GM10847 (cell line): Measurements from ENCODE around the gene PCED1B.

Source experiments
- POLR2A ChIP-seq: IDR thresholded peaks from 2 replicates; pipeline ENCODE4 v1.6.1; 2011; ENCODE audit not compliant: insufficient read length; ENCODE audit errors: extremely low read depth

The PCED1B gene

DNA sequence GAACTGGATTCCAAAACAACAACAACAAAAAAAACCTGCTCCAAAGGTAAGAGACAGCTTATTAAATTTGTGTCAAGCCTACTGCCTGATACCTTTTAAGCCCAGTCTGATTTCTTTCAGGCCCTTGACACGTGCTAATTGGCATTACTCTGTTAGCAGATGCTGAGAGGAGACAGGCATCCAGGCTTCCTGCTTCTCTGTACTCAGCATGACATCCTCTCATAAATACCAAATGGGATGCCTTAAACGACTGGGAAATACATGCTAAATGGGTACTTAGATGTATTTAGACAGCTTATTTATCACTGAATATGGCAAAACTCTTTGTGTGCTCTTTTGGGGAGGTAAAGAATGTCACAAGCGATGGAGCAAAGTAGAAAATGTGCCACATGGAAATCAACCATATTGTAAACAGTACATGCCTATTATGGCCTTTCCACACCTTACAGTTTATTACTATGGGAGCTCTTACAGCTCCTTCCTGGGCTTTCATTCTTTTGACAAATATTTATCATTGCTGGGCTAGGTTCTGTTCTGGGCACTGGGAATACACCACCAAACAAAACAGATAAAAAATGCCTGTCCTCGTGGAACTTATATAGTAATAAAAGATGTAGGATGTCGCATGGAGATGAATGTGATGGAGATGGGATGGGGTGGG is 11.5 kb upstream of the PCED1B start:
- TF ChIP-seq POLR2A = no peak

DNA sequence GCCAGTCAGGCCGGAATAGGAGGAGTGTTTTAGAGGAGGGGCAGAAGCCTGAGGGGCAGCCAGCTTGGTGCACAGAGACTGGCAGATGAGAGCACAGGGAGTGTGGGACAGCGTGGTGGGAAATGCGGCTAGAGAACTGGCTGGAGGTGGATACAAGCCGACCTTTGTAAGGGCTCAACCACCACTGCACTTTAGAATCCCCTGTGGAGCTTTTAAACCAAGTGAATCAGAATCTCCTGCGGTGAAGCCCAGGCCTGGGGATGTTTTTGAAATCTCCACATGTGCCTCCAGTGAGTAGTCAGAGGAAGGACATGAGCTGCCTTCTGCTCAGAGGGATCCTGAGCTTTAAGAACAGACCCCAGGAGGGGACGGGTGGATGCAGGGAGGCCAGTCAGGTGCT is 10.9 kb upstream of the PCED1B start:
- no peak for TF ChIP-seq POLR2A

DNA sequence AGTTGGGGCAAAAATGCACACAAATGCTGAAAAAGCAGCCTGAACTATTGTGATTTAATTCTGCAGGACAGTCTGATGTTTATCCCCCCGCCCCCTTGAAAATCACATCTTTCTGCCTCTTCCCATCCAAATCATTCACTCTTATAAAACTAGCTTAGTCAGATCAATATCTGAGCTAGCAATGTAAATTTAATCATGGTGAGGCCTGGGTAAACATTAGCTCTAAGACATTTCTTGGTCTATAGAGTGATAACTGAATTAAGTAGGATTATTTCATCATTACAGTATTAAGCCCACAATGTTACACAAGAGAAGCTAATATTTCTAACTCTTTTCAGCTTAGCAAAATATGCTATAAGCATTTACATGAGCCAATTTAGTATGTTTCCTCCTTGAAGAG is 9.1 kb upstream of the PCED1B start:
- TF ChIP-seq POLR2A = no peak

DNA sequence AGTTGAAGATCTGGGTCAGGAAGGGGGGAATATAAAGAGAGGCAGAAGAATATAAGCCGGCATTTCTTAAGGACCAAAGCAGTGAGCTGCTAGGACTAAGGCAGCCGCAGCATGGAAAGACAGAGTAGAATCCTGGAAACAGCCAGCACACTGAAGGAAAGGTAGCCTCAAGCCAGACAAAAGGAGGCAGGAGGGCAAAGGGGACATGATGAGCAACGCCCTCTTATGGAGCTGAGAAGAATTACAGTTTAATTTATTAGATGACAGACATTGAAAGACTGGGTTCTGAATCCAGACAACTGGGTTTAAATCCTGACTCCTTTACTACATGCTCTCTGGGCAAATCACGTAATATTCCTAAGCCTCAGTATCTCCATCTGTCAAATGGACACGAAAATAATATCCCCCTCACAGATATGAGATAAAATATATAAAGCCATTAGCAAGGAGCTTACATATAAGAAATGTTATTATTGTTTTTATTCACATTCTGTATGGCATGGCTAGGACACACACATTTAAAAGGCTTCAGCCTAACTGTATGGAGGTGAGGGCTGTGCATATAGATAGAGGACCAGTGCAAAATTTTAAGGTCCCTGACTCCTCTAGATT is 8.1 kb upstream of the PCED1B start:
- no peak for TF ChIP-seq POLR2A

DNA sequence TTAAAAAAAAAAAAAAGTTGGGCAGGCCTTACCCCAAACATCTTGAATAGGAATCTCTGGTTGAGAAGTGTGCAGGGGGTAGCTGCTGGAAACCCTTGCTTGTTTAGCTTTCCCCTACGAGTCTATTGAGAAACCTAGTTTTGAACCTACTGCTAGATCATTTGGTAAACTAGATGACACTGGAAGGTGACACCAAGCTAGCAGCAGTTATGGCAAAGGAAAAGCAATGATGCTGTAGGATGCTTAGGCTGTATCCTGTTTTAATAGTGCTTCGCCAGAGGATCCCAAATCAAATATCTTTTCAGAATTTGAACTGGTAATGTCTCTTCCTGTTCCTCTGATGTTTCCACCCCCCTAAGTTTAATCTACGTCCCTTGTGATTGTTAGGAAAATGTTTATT is 5.5 kb upstream of the PCED1B start:
- TF ChIP-seq POLR2A = no peak

DNA sequence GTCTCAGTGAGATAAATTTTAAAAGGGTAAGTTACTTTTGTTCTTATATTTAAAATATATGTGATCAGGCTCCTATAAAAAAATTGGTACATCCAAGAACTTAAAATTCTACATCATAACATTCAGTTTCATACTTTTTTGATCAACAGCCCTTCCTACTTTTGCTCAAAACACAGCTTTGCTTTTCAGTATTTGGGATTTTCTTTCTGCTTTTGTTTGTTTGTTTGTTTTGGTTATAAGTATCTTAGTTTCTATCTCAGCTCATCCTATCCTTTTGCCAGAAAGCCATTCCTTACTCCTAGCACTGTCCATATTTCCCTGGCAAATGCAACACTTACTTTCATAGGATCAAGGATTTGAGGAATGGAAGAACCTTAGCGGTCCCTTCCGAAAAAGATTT is 4.7 kb upstream of the PCED1B start:
- no peak for TF ChIP-seq POLR2A

GRCh38 chr12:47075192-47076084 is 4.0 kb upstream of the PCED1B start:
- no peak for TF ChIP-seq POLR2A

- TF ChIP-seq POLR2A = no peak
These were observed 2.0 kb upstream of the PCED1B start for GRCh38 chr12:47077206-47078085.

GRCh38 chr12:47078086-47078395 is 1.4 kb upstream of the PCED1B start:
- TF ChIP-seq POLR2A = no peak

DNA sequence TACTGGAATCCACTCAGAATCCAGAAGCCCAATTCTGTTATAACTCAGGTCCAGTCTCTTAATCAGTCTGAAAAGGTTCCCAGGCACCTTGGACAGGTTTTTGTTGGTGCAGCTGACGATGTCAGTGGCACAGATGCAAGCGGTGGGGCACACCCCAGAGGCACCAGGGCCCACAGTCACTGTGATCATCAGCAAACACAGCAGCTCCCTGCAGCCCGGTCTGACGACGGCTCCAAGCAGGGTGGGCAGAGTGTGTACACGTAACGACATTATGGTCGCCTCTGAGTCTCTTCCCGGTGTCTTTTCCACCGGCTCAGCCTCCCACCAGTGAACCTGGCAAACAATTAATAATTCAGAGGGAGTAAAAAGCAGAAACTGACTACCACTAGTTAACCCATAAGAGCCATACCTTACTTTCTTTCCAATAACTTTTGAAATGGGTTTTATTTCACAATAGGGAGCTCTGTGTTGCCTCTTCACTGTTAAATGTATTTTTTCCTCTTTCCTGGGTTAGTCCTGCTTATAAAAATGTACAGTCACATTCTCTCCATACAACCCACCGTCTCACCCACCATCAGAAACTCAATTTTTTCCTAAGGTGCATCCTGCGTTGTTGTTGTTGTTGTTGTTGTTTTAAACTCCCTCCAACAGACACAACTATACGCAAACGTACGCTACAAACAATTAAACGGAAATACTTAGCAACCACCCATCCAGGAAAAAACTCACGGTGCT is 521 bp upstream of the PCED1B start:
- TF ChIP-seq POLR2A = no peak

- TF ChIP-seq POLR2A = no peak
These were observed 732 bp downstream of the PCED1B start for GRCh38 chr12:47079981-47080724.

DNA sequence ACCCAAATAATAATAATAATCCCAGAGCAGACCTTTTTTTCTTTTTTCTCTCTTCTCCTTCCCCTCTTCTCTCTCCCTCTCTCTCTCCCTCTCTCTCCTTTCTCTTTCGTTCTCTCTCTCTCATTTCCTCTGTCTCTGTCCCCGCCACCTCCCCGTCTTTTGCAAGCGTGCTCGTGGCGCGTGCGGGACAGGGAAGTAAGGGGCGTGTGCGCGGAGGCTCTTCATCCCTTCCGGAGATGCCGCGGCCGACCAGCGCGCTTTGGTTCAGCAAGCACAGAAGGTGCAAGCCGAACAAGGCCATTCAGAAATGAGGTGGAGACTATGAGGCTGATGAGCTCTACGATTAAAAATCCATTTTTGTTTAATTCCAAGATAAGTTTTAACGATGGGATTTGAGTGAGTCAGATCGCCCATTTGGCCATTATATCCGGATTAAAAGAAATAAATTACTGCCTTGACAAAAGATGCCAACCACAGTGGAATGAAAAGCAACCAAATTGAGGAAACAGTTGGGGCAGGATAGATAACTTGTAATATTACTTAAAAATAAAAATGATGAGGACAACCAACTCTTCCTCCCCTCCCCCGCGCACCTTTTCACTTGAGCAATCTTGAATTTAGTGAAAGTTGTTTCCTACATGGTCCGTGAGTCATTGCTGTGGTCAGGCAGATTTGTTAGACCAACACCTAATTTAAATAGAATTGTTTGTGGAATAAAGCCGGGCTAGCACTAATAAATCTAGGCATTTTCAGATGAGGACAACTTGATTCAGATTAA is 1.5 kb downstream of the PCED1B start:
- no peak for TF ChIP-seq POLR2A

DNA sequence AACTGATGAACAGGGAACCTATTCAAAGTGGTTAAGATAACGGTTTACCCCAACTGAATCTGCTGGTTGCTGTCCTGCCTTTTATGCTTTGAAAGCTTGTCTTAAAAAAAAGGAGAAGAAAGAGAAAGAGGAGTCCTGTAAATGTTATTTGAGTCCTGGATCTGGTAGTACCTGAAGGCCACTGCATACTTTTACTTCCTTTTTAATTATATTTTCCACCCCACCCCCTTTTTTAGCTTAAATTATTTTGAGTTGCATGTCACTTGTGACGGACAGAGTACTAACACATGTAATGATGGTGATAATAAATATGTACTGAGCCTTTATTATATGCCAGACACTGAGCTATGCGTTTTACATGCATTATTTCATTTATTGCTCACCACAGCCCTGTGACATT is 2.9 kb downstream of the PCED1B start:
- no peak for TF ChIP-seq POLR2A

GRCh38 chr12:47082796-47083621 is 3.6 kb downstream of the PCED1B start:
- TF ChIP-seq POLR2A = no peak
